NCI-H1092 (cell line): Measurements from ENCODE around the gene NDUFB11.

Source experiments
- DNase-seq: peaks from one replicate; lab custom pipeline; 2025; lab: John Stamatoyannopoulos, UW

The NDUFB11 gene

GRCh38 chrX:47144626-47145394 is at the start of gene NDUFB11, which contains the start of gene RBM10:
Gene NDUFB11 (minus strand): TSS chrX:47144702. CDS start chrX:47144679, 23 bp downstream.
Gene RBM10 (plus strand): TSS chrX:47145221. CDS start chrX:47147482, 2,261 bp downstream.
- DNase-seq: peak; percentile 97

GRCh38 chrX:47193475-47194193 is 49.1 kb upstream of the NDUFB11 start, which contains the start of gene UBA1:
Gene UBA1 (plus strand): TSS chrX:47193829. CDS start chrX:47198803, 4,974 bp downstream.
- DNase-seq: peak; percentile 92

- no peak for DNase-seq
Measured at GRCh38 chrX:47191806-47192401, 47.4 kb upstream of the NDUFB11 start.

DNA sequence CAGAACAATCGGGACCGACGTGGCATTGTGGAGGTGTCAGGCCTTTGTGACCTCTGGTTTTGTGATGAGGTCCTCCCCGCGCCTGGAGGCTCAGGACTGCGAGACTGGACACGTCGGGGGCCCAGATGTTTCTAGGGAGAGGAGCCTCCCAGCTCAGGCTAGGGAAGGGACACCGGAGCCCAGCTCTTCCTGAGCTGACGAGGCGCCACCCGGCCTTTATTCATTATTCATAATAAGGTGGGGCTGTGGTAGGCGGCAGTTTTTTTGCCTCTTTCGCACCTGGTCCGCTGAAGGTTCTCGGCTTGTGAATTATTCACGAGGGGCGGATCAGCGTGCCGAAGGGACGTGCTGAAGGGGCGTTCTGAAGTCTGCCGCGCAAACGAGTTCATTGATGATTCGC is 46.8 kb upstream of the NDUFB11 start:
- peak; percentile 32 for DNase-seq

DNA sequence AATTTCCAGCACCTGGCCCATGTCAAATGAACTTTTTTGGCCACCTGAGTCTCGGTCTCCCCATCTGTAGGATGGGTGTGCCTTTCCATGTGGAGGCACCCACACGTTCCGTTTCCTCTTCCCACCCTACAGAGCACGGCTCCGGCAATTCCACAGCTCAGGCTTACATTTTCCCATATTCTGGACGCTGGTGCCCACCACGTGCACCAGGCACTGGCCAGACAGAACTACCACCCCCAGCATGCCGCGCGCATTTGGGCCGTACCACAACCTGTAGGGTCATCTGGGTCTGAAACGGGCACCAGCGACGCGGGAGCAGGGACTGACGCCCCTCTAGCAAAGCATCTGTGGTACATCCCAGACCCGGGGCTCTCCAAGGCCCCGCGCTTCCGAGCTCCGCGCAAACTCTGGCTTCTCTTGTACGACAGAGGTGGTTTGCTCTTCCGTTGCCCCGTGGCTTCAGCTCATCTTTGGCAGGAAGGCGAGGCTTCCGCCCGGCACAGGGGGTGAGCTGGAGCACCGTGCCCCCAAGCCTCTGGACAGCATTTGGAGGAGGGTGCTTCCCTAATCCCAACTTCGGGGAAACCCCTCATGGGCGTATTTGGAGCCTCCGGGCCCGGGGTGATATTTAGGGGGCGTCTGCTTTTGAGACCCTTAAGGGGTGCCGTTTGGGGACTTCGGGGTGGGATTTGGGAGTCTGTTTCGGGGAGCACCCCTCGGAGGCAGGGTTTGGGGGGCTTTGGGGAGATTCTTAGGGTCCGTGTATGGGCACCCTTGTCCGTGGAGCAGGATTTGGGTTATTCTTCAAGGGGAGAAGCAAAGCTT is 46.2 kb upstream of the NDUFB11 start:
- DNase-seq: peak; percentile 94

DNA sequence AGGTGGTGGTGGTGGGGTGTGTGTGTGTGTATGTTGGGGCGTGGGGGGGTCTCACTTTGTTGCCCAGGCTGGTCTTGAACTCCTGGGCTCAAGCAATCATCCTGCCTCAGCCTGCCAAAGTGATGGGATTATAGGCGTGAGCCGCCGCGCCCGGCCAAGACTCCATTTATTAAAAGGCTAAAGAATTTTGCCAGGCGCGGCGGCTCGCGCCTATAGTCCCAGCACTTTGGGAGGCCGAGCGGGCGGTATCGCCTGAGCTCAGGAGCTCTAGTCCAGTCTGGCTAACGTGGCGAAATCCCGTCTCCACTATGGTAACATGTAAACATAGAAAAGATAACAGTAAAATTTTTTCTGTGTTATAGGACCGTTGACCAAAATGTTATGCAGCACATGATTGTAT is 45.4 kb upstream of the NDUFB11 start:
- no peak for DNase-seq

DNA sequence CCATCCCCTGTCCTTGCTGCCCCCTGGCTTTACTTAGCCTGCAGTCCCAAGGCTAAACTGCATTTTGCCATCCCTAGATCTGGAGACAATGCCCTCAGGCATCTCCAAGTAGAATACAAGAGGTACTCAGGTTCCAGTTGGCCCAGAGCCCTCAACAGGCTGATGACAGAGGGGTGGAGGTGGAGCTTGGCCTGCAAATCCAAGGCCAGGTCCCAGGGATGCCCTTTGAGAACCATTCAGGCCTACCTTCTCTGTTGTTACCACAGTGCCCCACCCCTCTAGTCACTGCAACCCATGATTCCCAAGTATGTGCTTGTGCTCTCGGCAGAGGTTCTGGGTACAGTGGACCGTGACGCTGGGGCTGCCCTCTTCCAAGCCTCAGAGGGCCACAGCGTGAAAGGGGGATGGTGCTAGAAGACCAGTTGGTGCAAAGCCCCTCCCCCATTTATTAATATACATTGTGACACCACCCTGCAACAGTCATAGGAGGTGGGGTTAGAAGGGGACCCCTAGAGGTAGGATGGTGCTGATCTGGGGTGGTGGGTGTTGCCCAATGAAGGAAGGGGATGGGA is 42.7 kb upstream of the NDUFB11 start:
- no peak for DNase-seq

- DNase-seq: no peak
Measured at GRCh38 chrX:47186096-47186740, 41.7 kb upstream of the NDUFB11 start.

DNA sequence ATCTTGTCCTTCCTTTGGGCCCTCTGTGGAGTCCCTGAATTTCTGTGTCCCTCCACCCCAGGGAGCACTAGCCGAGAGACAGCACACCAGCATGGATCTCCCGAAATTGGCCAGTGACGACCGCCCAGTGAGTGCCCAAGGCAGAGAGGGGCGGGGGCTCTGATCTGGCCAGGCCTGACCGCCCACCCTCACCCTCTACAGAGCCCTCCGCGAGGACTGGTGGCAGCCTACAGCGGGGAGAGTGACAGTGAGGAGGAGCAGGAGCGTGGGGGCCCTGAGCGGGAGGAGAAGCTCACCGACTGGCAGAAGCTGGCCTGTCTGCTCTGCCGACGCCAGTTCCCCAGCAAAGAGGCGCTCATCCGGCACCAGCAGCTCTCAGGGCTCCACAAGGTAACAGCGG is 40.7 kb upstream of the NDUFB11 start:
- DNase-seq: no peak

DNA sequence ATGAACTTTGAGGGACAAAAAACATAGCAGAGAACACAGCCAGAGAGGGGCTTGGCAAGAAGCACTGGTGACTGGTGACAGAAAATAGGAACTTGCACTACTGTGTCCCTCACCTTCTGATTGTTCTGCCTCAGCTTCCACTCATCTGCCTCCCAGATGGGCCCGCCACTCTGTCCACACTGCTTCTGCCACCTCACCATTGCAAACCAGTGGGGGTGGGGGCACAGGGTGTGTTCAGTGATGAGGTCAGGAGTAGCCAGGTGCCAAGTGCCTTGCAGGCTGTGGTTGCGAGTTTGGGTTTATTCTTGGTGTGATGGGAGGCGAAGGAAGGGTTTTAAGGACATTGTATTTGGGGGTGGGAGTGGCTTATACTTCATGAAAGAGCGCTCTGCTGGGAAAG is 40.0 kb upstream of the NDUFB11 start:
- no peak for DNase-seq

DNA sequence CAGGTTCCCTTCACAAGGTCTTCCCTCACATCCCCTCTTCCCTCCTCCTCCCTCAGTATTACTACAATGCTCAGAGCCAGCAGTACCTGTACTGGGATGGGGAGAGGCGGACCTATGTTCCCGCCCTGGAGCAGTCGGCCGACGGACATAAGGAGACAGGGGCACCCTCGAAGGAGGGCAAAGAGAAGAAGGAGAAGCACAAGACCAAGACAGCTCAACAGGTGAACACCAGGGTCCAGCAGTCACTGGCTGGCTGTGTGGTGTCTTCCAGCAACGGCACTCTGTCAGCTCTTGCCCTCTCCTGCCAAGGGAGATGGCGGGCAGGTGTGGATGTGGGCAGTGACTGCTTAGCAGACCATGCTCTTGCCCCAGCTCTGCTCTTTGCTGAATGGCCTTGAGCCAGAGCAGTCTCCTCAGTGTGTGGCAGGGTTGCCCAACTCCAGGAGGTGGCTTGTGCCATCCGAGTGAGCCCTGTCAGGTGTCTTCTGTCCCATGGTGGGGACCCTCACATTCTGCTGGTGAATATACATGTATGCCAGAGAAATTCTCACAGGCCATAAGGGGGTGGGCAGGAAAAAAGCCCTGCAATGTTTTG is 37.7 kb upstream of the NDUFB11 start:
- no peak for DNase-seq

GRCh38 chrX:47181301-47181700 is 36.8 kb upstream of the NDUFB11 start:
- no peak for DNase-seq

DNA sequence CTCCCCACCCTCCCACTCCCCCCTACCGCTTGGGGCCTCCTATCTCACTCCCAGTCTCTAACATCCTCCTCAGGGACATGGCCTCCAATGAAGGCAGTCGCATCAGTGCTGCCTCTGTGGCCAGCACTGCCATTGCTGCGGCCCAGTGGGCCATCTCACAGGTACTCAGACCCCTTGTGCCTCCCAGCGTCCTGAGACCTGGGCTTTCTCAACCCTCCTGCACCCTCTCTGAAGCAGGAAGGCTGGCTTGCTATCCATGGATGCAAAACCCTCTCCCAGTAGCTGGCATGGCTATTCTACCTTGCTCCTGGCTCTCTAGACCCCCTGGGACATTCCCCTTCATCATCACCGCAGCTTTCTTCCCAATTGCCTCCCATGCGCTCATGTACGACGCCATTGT is 35.8 kb upstream of the NDUFB11 start:
- DNase-seq: no peak

DNA sequence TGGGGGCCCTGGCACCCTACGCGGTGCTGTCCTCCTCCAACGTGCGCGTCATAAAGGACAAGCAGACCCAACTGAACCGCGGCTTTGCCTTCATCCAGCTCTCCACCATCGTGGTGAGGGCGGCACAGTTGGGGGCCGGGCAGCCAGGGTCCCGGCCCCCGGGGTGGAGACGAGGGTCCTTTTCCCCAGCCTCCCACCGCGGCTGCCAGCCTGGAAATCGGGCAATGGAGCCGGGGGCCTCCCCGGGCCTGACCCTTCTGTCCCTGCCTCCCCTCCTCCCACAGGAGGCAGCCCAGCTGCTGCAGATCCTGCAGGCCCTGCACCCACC is 35.4 kb upstream of the NDUFB11 start:
- no peak for DNase-seq

DNA sequence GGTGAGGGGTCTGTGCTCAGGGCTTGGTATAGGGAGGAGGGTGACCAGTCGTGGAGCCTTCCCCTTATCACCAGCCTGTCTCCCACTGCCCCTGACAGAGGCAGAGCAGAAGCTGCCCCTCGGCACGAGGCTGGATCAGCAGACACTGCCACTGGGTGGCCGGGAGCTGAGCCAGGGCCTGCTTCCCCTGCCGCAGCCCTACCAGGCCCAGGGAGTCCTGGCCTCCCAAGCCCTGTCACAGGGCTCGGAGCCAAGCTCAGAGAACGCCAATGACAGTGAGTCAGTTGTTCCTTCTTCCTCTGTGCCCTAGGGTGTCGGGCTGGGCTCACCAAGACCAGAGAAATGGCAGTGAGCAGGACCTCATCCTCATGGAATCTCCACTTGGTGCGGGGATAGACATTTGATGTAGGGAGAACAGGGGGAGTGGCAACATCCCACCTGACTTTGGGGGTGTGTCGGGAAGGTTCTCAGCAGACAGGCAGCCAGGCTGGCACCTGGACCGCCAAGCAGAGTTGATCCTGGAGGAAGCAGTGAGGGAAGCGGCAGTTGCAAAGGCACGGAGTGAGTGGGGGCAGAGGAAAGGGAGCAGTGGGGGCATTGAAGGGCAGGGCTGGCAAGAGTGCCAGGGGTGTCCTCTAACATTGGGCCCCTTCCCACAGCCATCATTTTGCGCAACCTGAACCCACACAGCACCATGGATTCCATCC is 34.9 kb upstream of the NDUFB11 start:
- no peak for DNase-seq

DNA sequence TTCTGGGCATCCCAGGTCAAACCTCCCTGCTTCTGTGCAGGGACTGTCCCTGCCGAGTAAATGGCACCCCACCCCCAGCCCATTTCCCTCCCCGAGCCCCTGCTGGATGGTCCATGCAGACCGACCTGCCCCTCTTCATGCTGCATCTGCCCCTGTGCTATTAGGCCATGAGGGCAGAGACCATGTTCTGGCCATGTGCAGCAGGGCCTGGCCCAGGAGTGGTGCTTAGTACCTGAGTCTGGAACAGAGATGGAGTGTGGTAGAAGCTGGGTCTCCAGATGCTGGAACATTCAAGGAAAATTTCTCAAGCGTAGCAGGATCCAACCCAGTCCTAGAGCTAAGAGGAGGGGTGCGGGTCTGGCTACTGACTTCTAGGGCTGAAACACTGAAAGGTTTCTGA is 33.8 kb upstream of the NDUFB11 start:
- DNase-seq: no peak

GRCh38 chrX:47177079-47177478 is 32.6 kb upstream of the NDUFB11 start:
- no peak for DNase-seq

- DNase-seq: no peak
Measured at GRCh38 chrX:47176101-47176740, 31.7 kb upstream of the NDUFB11 start.

GRCh38 chrX:47175588-47175980 is 31.1 kb upstream of the NDUFB11 start:
- DNase-seq: no peak
